Vagina (tissue), 2 donors: ENCODE measurements around the gene FNDC11.

ENCODE experiments used
- CTCF ChIP-seq, 3 experiments: fragments of 450-650 bp in 2 of 3; fragments of 200-600 bp in 1 of 3; sonication (generic) in 1 of 3; IDR thresholded peaks; one replicate each; pipeline ENCODE4 v1.5.1; 2017 to 2019; ENCODE audit warnings: antibody characterized with exemption in 3 of 3, mild to moderate bottlenecking in 2 of 3, moderate library complexity in 2 of 3
- POLR2A ChIP-seq, 2 donors: fragments of 450-650 bp; IDR thresholded peaks; one replicate each; pipeline ENCODE4 v1.6.1; 2017; ENCODE audit warnings: antibody characterized with exemption in 2 of 2, mild to moderate bottlenecking in 2 of 2, moderate library complexity in 2 of 2
- POLR2AphosphoS5 ChIP-seq, 2 donors: sonication (generic); formaldehyde crosslinking; IDR thresholded peaks; one replicate each; pipeline ENCODE4 v1.9.0; 2017; ENCODE audit warnings: antibody characterized with exemption in 2 of 2, mild to moderate bottlenecking in 2 of 2, low read depth in 1 of 2; ENCODE audit not compliant: insufficient read depth in 1 of 2

GRCh38 chr20:63520504-63520933 lies 33.4 kb upstream of the FNDC11 start, which contains the start of gene PPDPF:
- TF ChIP-seq CTCF (IDR thresholded peaks at IDR 0.05) = no peak
- TF ChIP-seq POLR2AphosphoS5 (IDR thresholded peaks at IDR 0.05; ENCODE audit: insufficient read depth in 1 of 2, low read depth in 1 of 2) = peak in 1 of 2 donors; percentile 67
- TF ChIP-seq POLR2A (IDR thresholded peaks at IDR 0.05) = peak in 1 of 2 donors; percentile 93
